T-helper 9 cell (primary cell): ENCODE results near the gene GRPEL2.

Experiments used
- DNase-seq: peaks from one replicate; pipeline ENCODE4 v3.0.0-alpha.2; 2020

The GRPEL2 gene

DNA sequence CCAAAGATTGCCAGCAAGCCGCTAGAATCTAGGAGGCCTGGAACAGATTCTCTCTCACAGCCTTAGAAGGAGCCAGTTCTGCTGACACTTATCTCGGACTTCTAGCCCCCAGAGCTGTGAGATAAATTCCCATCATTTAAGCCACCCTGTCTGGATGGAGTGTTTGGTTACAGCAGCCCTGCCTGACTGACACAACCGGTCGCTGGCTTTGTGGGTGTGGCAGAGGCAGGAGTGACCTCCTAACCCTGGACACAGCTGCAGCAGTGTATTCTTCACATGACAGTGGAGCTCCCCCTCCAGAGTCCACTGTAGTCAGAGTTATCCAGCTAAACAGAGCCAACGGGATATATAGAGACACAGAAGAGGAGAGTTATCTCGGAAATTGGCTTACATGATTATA is 55.0 kb downstream of the GRPEL2 start:
- no peak for DNase-seq

DNA sequence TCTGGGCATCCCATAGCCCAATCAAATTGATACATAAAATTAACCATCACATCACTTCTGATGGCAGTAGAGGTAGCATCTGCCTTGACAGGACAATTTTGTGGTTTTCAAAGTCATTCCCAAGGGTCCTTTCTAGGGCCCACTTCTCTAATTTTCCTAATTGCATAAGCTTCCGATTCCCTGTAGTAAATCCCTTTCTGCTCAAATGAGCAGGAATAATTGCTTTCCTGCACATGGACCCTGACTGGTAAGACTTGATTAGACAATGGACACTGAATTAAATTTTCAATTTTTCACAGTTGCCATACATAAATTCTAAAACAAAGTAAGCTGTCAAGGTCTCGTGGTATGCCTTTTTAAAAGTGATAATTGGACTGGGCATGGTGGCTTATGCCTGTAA is 55.8 kb downstream of the GRPEL2 start:
- no peak for DNase-seq

DNA sequence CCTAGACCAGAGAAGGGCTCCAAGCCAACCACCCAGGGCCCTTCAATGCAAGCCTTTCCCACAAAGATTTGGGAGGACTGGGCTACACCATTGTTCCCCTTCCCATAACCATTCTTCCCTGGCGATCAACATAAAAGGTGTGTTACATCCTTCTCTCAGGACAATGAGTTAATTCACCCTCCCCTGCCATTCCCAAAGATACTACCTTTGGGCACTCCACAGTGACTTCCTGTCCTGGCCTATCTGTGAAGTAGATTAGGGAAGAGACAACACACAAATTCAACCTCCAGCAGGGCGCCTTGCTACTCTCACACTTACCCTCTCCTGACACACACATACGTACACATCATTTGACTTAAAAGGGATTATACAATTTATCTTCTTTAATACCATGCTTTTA is 57.0 kb downstream of the GRPEL2 start:
- no peak for DNase-seq
